Measurements from ENCODE around the gene DFFB. TPM values are rescaled to one million over a fixed set of nuclear protein-coding genes. Genes with fewer than 3 reads are reported as not detected.

The DFFB gene
- total RNA-seq, 2 experiments from 2014 or later: 8.8 to 11.1 TPM

- H3K27ac Mint-ChIP-seq: no peak overlapping the region
- peaks cover 2% of the 10 kb centered on the region for H3K36me3 Mint-ChIP-seq
- no peaks in the 10 kb centered on the region for H3K9me3 Mint-ChIP-seq
- H3K4me3 Mint-ChIP-seq: no peak overlapping the region
- H3K4me1 Mint-ChIP-seq: peaks cover 7% of the 10 kb centered on the region
- no peaks in the 10 kb centered on the region for H3K27me3 Mint-ChIP-seq
- DNase-seq: no peak
These were observed 68.0 kb downstream of the DFFB start for GRCh38 chr1:3925256-3925655.

- Mint-ChIP-seq H3K9me3 (no peaks in the 10 kb centered on the region), H3K36me3 (peaks cover 2% of the 10 kb centered on the region), H3K4me3 (no peak overlapping the region), H3K27me3 (no peaks in the 10 kb centered on the region), H3K27ac (no peak overlapping the region), H3K4me1 (peaks cover 7% of the 10 kb centered on the region)
- no peak for DNase-seq
These were observed 68.5 kb downstream of the DFFB start for GRCh38 chr1:3925762-3926161.

- Mint-ChIP-seq H3K27ac (no peak overlapping the region), H3K4me3 (no peak overlapping the region), H3K36me3 (peaks cover 2% of the 10 kb centered on the region), H3K9me3 (no peaks in the 10 kb centered on the region), H3K27me3 (no peaks in the 10 kb centered on the region), H3K4me1 (peaks cover 5% of the 10 kb centered on the region)
- DNase-seq: no peak
These were observed 69.7 kb downstream of the DFFB start for GRCh38 chr1:3926956-3927355.

GRCh38 chr1:3928586-3928985 lies 71.3 kb downstream of the DFFB start:
- Mint-ChIP-seq H3K36me3 (peaks cover 2% of the 10 kb centered on the region), H3K9me3 (no peaks in the 10 kb centered on the region), H3K4me3 (no peak overlapping the region), H3K27me3 (peaks cover under 1% of the 10 kb centered on the region), H3K4me1 (no peaks in the 10 kb centered on the region), H3K27ac (no peak overlapping the region)
- no peak for DNase-seq

GRCh38 chr1:3929126-3929525 lies 71.8 kb downstream of the DFFB start:
- Mint-ChIP-seq H3K27me3 (peaks cover 2% of the 10 kb centered on the region), H3K4me3 (no peak overlapping the region), H3K36me3 (peaks cover 2% of the 10 kb centered on the region), H3K9me3 (no peaks in the 10 kb centered on the region), H3K27ac (no peak overlapping the region), H3K4me1 (no peaks in the 10 kb centered on the region)
- DNase-seq: no peak

- no peak overlapping the region for H3K4me3 Mint-ChIP-seq
- DNase-seq: no peak
- H3K36me3 Mint-ChIP-seq: peaks cover 2% of the 10 kb centered on the region
- no peaks in the 10 kb centered on the region for H3K4me1 Mint-ChIP-seq
- H3K9me3 Mint-ChIP-seq: no peaks in the 10 kb centered on the region
- H3K27ac Mint-ChIP-seq: peak overlapping the region; percentile 5
- H3K27me3 Mint-ChIP-seq: peaks cover 6% of the 10 kb centered on the region
These were observed 73.2 kb downstream of the DFFB start for GRCh38 chr1:3930301-3931006.

- no peak overlapping the region for H3K27ac Mint-ChIP-seq
- H3K27me3 Mint-ChIP-seq: peaks cover 6% of the 10 kb centered on the region
- no peaks in the 10 kb centered on the region for H3K9me3 Mint-ChIP-seq
- no peak for DNase-seq
- no peak overlapping the region for H3K4me3 Mint-ChIP-seq
- H3K36me3 Mint-ChIP-seq: peaks cover 2% of the 10 kb centered on the region
- H3K4me1 Mint-ChIP-seq: no peaks in the 10 kb centered on the region
These were observed 74.0 kb downstream of the DFFB start for GRCh38 chr1:3931007-3931912.

GRCh38 chr1:3932156-3932919 lies 75.1 kb downstream of the DFFB start:
- Mint-ChIP-seq H3K4me1 (no peaks in the 10 kb centered on the region), H3K27me3 (peaks cover 6% of the 10 kb centered on the region), H3K9me3 (peaks cover 1% of the 10 kb centered on the region), H3K4me3 (no peak overlapping the region), H3K27ac (no peak overlapping the region), H3K36me3 (peaks cover 2% of the 10 kb centered on the region)
- DNase-seq: no peak

Other genes with a start within 250 kb of the DFFB start
- gene MEGF6, start 246.0 kb upstream of the DFFB start, total RNA-seq: 1 to 10 TPM; 1.7 to 2.5 TPM
- gene TPRG1L, start 232.5 kb upstream of the DFFB start, total RNA-seq: 1 to 10 TPM; 9.5 to 10.0 TPM
- 10 to 100 TPM; 30.2 to 31.2 TPM for gene WRAP73, start 207.4 kb upstream of the DFFB start, total RNA-seq
- gene TP73, start 205.0 kb upstream of the DFFB start, total RNA-seq: under 1 TPM; 0.50 to 0.58 TPM
- not detected for gene CCDC27, start 105.0 kb upstream of the DFFB start, total RNA-seq
- 1 to 10 TPM; 1.5 to 1.8 TPM for gene SMIM1, start 84.7 kb upstream of the DFFB start, total RNA-seq
- 10 to 100 TPM; 47.5 to 57.5 TPM for gene LRRC47, start 61.0 kb upstream of the DFFB start, total RNA-seq
- gene CEP104, start 265 bp upstream of the DFFB start, total RNA-seq: 10 to 100 TPM; 28.8 to 40.1 TPM
- 10 to 100 TPM; 51.0 to 53.1 TPM for gene C1orf174, start 42.8 kb downstream of the DFFB start, total RNA-seq